Activated CD4-positive, alpha-beta T cell treated with anti-CD3 and anti-CD28 coated beads, Interleukin-2, amount 50 U/mL, for 48 hours (primary cell): ENCODE data around the gene CCDC160.
"Not testable (repeated sequence)": the region's sequence is repeated elsewhere in the genome, so short reads cannot be mapped to it uniquely, and the experiment has no call there.

Experiments used
- DNase-seq, 2 experiments: peaks; one replicate each; pipeline ENCODE4 v3.0.0-alpha.2; 2020

Gene CCDC160

DNA sequence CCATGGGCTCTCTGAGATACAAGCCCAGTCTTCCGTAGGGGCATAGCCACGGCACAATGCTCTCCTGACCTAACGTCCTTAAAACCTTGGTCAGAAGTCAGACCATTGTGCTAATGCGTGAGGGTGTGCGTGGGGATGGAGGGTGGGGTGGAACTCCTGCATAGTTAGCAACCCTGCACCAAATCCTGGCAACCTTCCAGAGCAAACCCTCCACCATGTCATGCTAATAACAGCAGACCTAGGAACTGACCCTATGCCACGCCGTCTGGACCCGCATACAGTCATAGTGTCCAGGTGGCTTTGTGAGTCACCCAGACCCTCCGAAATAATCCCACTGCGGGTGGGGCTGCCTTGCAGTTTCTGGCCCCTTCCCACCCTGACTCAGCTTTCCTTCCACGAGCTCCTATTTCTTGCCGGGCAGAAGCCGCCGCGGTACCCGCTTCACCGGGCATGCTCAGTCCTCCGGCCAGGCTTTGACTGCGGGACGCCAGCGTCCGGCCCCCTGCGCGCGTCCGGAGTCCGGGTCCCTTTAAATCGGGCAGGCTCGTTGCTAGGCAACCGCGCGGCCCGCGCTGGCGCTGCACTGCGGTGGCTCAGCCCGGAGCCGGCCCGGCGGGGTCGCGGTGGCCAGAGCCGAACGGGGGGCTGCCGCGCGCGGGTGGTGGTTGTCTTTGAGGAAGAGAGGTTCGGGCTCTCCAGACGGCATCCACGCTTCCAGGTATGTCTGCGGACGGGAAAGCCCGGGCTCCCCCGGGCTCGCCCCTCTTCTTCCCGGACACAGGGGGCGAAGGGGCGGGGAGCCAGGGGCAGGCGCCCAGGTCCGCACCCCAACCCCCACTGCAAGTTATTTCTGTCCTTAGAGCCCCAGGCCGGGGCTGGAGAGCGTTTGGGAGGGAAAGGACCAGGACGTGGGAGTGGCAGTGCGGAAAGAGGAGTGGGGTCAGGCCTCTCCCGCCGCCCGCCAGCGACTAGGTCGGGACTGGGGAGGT is at the start of gene CCDC160:
TSS of gene CCDC160 (plus strand) at position 557 of the 989 bp plus-strand sequence. CDS start 7,619 bp downstream, outside the sequence.
- peak; percentile 2 to 5 for DNase-seq

- DNase-seq = no peak
Observed at GRCh38 chrX:134191281-134191680, 45.7 kb upstream of the CCDC160 start.

DNA sequence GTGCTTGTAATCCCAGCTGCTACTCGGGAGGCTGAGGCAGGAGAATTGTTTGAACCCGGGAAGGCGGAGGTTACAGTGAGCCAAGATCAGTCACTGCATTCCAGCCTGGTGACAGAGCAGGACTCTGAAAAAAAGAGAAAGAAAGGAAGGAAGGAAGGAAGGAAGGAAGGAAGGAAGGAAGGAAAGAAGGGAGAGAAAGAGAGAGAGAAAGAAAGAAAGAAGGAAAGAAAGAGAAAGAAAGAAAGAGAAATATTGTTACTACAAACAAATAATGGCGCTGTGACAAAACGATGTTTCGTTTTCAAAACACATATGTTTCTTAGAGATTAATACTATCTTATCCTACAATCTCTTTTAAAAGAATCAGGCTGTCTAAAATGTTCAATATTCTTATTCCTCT is 42.1 kb upstream of the CCDC160 start:
- no peak for DNase-seq

- DNase-seq = no peak
Observed at GRCh38 chrX:134202561-134202960, 34.4 kb upstream of the CCDC160 start.

- DNase-seq = no peak
Observed at GRCh38 chrX:134206221-134206620, 30.8 kb upstream of the CCDC160 start.

GRCh38 chrX:134210465-134210864 is 26.5 kb upstream of the CCDC160 start:
- DNase-seq = no peak

- no peak for DNase-seq
Observed at GRCh38 chrX:134235236-134235635, 1.7 kb upstream of the CCDC160 start.

DNA sequence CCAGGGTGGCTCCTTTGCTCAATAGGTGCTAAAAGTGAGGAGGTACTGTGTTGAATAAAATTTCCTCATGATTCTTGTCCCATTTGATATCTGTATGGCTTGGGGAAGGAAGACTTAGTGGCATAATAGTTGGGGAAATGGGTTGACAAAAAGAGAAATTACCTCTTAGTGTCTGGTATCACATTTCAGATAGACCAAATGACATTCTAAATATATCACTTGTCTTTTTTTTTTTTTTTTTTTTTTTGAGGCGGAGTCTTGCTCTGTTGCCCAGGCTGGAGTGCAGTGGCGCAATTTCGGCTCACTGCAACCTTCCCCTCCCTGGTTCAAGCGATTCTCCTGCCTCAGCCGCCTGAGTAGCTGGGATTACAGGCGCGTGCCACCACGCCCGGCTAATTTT is 1.2 kb downstream of the CCDC160 start:
- DNase-seq = not testable (repeated sequence)

GRCh38 chrX:134239016-134239415 is 2.0 kb downstream of the CCDC160 start:
- no peak for DNase-seq

- no peak for DNase-seq
Observed at GRCh38 chrX:134240209-134240608, 3.2 kb downstream of the CCDC160 start.

DNA sequence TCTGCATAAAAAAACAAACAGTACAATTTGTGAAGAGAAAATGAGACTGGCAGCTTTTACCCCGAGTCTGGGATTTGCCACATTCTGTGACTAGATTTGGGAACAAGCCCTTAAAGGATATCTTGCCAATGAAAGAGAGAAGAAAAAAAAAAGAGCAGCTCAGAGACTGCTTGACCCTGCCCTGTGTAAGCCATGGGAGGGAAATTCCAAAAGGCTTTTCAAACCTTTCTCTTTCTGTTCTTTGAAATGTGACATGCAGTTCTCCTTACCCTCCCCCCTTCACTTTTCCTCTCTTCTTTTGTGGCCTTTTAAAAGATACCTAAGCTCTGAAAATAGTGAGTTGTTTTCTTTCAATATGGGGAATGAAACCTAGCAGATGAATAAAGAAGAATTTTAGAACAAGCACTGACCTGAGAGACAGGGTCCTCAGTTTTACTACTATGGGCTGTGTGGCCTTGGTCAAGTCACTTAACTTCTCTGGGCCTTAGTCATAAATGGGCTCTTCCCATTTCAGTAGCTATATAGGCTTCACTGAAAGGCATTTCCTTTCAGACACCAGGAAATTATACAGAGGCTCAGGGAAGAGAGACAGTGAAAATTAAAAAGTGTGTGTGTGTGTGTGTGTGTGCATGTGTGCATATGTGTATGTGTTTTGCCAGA is 5.1 kb downstream of the CCDC160 start:
- no peak for DNase-seq

DNA sequence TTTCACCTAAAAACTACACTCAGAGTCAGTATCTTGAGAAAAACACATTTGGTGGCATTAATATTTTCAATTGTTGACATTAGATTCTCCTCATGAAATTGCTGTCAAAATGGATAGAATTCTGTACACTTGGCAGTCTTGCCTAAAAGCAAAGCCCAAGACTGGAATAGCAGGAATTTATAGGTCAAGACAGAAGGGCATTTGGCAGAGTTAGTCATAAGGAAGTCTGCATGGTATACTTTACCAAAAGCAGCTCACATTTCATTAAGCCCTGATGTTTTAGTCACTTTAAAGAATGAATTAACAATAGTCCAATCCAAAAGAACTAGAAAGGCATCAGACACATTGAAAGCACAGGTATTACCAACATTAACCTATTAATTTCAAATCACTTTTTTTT is 7.1 kb downstream of the CCDC160 start:
- no peak for DNase-seq

DNA sequence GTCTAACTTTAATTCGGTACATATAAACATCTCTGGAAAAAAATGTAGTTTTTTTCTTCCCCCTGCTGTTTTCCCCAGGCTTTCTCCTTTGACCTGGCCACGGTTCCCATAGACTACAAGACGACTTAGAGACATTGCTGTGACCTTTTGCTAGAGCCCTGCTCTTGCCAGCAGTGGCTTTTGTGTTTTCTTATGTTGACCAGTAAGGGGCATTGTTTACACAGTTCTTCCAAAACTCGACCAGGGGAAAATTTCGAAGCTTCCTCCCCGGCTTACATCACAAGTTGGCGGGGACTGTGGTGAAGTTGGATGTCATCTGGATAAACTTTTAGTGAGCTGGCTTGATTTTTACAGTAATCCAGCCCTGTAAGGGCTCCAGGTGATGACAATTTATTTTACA is 9.3 kb downstream of the CCDC160 start:
- no peak for DNase-seq

DNA sequence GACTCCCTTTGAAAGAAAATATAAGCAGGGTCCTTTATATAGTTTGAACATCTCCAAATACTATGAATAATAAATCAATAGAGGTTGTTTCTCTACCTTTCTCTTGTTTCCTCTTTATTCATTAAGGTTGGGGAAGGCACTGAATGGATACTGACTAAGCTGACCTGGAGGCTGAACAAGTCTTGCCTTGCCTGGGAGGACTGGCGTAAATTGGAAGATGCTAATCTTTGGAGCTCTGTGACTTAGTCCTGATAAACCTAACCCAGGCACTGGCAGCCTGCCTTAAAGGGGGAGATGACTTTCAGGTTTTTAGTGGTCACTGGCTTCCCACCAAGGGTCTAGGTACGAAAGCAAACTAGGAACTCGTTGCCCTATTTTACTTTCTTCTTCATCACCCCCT is 10.5 kb downstream of the CCDC160 start:
- DNase-seq = no peak

GRCh38 chrX:134249241-134249640 is 12.3 kb downstream of the CCDC160 start:
- no peak for DNase-seq

DNA sequence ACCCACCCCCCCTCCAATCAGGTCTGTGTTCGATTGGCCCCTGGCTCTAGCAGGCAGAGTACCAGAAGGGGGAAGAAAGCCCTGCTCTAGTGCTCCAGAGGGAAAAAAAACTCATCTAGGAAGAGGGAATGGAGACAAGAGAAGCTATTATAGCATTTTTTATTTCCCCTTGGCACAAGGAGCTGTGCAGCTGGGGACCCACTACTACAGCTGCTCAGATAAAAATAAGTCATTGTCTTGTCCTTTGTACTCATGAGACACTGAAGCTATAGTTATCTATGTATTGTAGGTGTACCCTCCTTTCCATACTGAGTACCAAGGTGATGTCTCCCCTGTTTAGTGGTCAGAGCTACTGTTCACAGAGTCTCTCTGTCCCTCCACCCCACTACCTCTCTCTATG is 14.3 kb downstream of the CCDC160 start:
- DNase-seq = no peak

DNA sequence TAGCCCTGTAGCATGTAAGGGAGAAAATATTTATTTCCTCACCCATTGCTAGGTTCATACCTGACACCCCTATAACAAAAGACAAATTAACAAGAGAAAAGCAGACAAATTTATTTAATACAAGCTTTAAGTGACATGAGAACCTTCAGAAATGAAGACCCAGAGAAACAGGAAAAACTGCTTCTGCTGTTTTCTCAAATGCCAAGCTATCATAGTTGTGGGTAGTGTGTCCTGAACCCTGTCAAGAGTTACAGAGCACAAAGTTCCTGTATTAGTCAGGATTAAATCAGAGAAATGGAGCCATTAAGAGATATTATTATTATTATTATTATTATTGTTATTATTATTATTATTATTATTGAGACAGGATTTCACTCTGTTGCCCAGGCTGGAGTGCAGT is 17.5 kb downstream of the CCDC160 start:
- DNase-seq = no peak

DNA sequence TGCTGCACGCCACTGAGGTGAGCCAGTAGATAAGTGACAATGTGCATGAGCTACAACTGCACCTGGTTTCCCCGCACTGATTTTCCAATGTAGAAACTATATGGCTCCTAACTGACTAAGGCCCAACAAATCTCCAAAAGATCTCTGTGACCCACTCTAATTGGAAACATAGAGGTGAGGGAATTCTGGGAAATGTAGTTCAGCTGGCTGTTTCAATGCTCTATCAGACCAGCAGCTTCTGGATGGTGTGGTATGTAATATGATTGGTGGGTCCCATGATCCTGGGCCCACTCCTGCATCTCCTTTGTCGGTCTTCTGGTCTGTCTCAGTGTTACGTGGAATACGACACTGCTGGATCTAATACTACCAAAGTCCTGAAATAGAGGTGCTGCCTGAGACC is 18.6 kb downstream of the CCDC160 start:
- no peak for DNase-seq

DNA sequence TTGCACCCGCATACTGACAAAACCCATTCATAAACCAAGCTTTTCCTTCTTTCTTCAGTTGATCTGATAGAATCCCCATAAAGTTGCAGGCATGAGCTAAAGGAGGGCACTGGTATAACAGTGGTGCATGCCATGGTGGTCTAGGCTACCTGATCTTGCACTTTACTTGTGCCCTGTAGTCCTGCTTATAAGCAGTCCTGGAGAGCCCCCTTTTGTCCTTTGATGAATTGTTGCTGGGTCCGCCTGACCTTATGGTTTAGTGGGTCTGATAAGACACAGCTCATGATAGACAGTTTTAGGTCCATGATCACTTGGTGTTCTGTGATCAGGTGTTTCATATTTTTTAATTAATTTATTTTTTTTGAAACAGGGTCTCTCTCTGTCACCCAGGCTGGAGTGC is 19.7 kb downstream of the CCDC160 start:
- DNase-seq = no peak

- DNase-seq = no peak
Observed at GRCh38 chrX:134258202-134258601, 21.2 kb downstream of the CCDC160 start.

- DNase-seq = not testable (repeated sequence)
Observed at GRCh38 chrX:134285934-134286333, 49.0 kb downstream of the CCDC160 start.

DNA sequence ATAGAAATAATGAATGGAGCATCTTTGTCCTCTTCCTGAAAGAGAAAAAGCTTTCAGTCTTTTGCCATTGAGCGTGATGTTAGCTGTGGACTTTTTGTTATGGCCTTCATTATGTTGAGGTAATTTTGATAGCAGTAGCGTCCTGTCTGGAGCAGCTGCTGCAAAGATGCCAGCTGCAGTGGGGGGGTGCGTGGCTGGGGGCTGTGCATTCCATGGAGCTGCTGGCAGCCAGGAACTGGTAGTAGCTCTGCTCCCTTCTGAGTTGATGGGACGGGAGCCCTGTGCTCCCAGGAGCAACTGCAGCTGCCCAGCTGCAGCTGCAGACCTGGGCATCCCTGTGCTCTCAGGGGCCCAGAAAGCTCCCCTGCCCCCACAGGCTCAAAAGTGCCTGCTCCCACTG is 50.4 kb downstream of the CCDC160 start:
- no peak for DNase-seq

- DNase-seq = no peak
Observed at GRCh38 chrX:134294548-134294947, 57.6 kb downstream of the CCDC160 start.
